Measurements from ENCODE around the gene HAVCR1. TPM values are rescaled to one million over a fixed set of nuclear protein-coding genes. Genes with fewer than 3 reads are reported as not detected.
"Not testable (repeated sequence)": the region's sequence is repeated elsewhere in the genome, so short reads cannot be mapped to it uniquely, and the experiment has no call there.

HAVCR1 gene
- total RNA-seq, 3 donors from 2014 or later (not counting 1 experiment from before 2014, with no cell fraction given), result 7.2 to 14.6 (median 10.9) TPM

DNA sequence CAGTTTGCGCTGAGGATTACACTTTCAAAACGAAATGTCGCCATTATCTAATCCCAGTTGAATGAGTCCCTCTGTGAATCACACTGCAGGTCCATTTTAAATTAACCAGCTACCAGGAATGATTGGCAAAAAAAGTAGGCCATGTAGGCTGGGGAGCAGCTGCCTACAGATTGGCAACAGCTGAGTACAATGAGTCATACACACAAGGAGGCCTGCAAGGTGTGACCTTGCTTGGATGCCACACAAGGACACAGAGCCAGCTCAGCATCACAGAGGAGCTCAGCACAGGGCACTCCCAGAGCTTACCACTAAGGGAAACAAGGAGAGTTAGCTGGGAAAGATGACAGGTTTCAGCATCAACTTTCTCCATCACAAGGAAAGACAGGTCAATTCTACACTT lies 12.9 kb downstream of the HAVCR1 start:
- Histone ChIP-seq H3K27ac (ENCODE audit: low read length) (no peak overlapping the region), H3K4me1 (ENCODE audit: control insufficient read depth, insufficient read depth, low read length) (no peaks in the 10 kb centered on the region), H3K9me3 (ENCODE audit: control insufficient read depth, insufficient read depth, low read length) (no peaks in the 10 kb centered on the region), H3K4me3 (ENCODE audit: low read length) (no peak overlapping the region), H3K27me3 (ENCODE audit: control insufficient read depth, insufficient read depth, low read length) (no peaks in the 10 kb centered on the region), H3K36me3 (ENCODE audit: control insufficient read depth, insufficient read depth, low read length) (no peaks in the 10 kb centered on the region)
- DNase-seq (no peak), ATAC-seq (peak in 1 of 3 donors; percentile 47)
- peaks cover 12% of the 10 kb centered on the region for H3K36me3 Mint-ChIP-seq
- peaks cover 21 to 30% of the 10 kb centered on the region in 2 donors for H3K4me1 Mint-ChIP-seq
- H3K27me3 Mint-ChIP-seq (ENCODE audit: low read depth in 2 of 2), result no peaks in the 10 kb centered on the region
- H3K4me3 Mint-ChIP-seq, result no peak overlapping the region
- intact Hi-C loops (cut with micrococcal nuclease), result no loop called here
- no peaks in the 10 kb centered on the region for H3K9me3 Mint-ChIP-seq
- TF ChIP-seq, protein P1, sequence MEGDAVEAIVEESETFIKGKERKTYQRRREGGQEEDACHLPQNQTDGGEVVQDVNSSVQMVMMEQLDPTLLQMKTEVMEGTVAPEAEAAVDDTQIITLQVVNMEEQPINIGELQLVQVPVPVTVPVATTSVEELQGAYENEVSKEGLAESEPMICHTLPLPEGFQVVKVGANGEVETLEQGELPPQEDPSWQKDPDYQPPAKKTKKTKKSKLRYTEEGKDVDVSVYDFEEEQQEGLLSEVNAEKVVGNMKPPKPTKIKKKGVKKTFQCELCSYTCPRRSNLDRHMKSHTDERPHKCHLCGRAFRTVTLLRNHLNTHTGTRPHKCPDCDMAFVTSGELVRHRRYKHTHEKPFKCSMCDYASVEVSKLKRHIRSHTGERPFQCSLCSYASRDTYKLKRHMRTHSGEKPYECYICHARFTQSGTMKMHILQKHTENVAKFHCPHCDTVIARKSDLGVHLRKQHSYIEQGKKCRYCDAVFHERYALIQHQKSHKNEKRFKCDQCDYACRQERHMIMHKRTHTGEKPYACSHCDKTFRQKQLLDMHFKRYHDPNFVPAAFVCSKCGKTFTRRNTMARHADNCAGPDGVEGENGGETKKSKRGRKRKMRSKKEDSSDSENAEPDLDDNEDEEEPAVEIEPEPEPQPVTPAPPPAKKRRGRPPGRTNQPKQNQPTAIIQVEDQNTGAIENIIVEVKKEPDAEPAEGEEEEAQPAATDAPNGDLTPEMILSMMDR (IDR thresholded peaks at IDR 0.05), result no peak
- no peak overlapping the region for H3K27ac Mint-ChIP-seq
- WGBS (ENCODE audit: insufficient coverage), result 99% methylated on average over 3 of the region's 3 CpGs

DNA sequence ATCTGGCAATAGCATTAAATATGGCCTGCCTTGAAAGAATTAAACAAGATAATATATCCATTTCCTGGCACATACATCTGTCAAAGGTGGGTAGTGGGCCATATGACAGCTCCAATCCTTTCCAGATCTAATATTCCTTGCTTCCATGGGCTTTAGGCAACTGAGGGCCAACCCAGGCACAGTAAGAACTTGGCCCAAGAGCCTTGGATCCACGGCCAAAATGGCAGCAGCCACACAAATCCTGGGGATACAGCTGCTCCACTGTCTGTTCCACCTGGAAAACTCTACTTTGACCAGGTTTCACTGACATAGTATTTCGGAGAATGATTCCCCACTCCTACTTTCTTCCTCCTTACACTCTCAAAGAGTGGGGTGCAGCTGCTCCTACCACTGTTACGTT lies 13.3 kb downstream of the HAVCR1 start:
- Mint-ChIP-seq H3K9me3 (no peaks in the 10 kb centered on the region), H3K4me1 (peaks cover 17 to 27% of the 10 kb centered on the region in 2 donors), H3K27ac (no peak overlapping the region), H3K36me3 (peaks cover 7% of the 10 kb centered on the region), H3K4me3 (no peak overlapping the region), H3K27me3 (ENCODE audit: low read depth in 2 of 2) (no peaks in the 10 kb centered on the region)
- Histone ChIP-seq H3K36me3 (ENCODE audit: control insufficient read depth, insufficient read depth, low read length) (no peaks in the 10 kb centered on the region), H3K4me3 (ENCODE audit: low read length) (no peak overlapping the region), H3K27ac (ENCODE audit: low read length) (no peak overlapping the region), H3K9me3 (ENCODE audit: control insufficient read depth, insufficient read depth, low read length) (no peaks in the 10 kb centered on the region), H3K4me1 (ENCODE audit: control insufficient read depth, insufficient read depth, low read length) (no peaks in the 10 kb centered on the region), H3K27me3 (ENCODE audit: control insufficient read depth, insufficient read depth, low read length) (no peaks in the 10 kb centered on the region)
- WGBS (ENCODE audit: insufficient coverage), result 53% methylated on average over 3 of the region's 3 CpGs
- TF ChIP-seq, protein P1 (IDR thresholded peaks at IDR 0.05), result no peak
- DNase-seq, result no peak
- intact Hi-C loops (cut with micrococcal nuclease), result no loop called here
- no peak for ATAC-seq

DNA sequence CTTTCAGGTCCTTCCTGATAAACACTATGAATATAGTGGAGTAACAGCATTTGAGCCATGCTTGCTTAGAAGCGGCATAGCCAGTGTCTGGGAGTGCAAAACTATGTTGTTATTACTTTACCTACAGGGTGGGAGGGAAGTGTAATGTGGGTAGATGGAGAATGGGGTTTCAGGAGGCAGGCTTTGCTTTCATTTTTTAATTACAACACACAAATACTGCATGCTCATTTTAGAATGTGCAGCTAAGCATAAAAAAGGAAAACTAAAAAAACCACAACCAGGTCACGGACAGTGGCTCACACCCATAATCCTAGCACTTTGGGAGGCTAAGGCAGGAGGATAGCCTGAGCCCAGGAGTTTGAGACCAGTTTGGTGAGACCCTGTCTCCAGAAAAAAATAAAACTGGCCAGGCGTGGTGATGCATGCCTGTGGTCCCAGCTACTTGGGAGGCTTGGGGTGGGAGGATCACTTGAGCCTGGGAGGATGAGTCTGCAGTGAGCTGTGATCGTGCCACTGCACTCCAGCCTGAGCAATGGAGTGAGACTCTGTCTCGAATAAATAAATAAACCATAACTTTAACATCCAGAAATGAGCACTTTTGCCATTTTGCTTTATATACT lies 20.2 kb downstream of the HAVCR1 start:
- Mint-ChIP-seq H3K4me3 (peak overlapping the region; percentile 52), H3K9me3 (no peaks in the 10 kb centered on the region), H3K27me3 (ENCODE audit: low read depth in 2 of 2) (no peaks in the 10 kb centered on the region), H3K4me1 (peaks cover 15 to 21% of the 10 kb centered on the region in 2 donors), H3K36me3 (no peaks in the 10 kb centered on the region), H3K27ac (peak overlapping the region; percentile 75 to 84)
- H3K27me3 ChIP-seq (ENCODE audit: control insufficient read depth, insufficient read depth, low read length), result no peaks in the 10 kb centered on the region
- ATAC-seq, result peak; percentile 5 to 30 (median 24)
- no peaks in the 10 kb centered on the region for H3K9me3 ChIP-seq (ENCODE audit: control insufficient read depth, insufficient read depth, low read length)
- intact Hi-C loops (cut with micrococcal nuclease), result no loop called here
- H3K4me3 ChIP-seq (ENCODE audit: low read length), result no peak overlapping the region
- WGBS (ENCODE audit: insufficient coverage), result 34% methylated on average over 2 of the region's 5 CpGs
- TF ChIP-seq, protein P1 (IDR thresholded peaks at IDR 0.05), result no peak
- H3K4me1 ChIP-seq (ENCODE audit: control insufficient read depth, insufficient read depth, low read length), result peaks cover 14% of the 10 kb centered on the region
- peak overlapping the region; percentile 45 for H3K27ac ChIP-seq (ENCODE audit: low read length)
- H3K36me3 ChIP-seq (ENCODE audit: control insufficient read depth, insufficient read depth, low read length), result no peaks in the 10 kb centered on the region
- no peak for DNase-seq

DNA sequence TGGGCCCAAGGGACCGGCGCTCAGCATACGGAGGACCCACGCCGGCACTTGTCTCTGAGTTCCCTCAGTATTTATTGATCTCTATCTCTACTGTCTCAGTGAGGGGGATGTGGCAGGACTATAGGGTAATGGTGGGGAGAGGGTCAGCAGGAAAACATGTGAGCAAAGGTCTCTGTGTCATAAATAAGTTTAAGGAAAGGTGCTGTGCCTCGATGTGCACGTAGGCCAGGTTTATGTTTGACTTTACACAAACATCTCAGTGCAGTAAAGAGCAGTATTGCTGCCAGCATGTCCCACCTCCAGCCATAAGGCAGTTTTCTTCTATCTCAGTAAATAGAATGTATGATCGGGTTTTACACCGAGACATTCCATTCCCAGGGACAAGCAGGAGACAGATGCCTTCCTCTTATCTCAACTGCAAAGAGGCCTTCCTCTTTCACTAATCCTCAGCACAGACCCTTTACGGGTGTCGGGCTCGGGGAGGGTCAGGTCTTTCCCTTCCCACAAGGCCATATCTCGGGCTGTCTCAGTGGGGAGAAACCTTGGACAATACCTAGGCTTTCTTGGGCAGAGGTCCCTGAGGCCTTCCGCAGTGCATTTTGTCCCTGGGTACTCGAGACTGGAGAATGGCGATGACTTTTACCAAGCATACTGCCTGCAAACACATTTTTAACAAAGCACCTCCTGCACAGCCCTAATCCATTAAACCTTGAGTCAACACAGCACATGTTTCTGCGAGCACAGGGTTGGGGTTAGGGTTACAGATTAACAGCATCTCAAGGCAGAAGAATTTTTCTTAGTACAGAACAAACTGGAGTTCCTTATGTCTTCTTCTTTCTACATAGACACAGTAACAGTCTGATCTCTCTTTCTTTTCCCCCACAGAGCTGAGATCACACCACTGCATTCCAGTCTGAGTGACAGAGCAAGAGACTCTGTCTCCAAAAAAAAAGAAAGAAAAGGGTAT lies 24.5 kb downstream of the HAVCR1 start:
- peaks cover 44% of the 10 kb centered on the region in 2 donors for H3K4me1 Mint-ChIP-seq
- not testable (repeated sequence) for H3K27me3 Mint-ChIP-seq (ENCODE audit: low read depth in 2 of 2); DNase-seq

More for the DNA sequence above, 24.5 kb downstream of the HAVCR1 start:
- H3K4me1 ChIP-seq (ENCODE audit: control insufficient read depth, insufficient read depth, low read length), result peaks cover 30% of the 10 kb centered on the region
- not testable (repeated sequence) for H3K27me3 ChIP-seq (ENCODE audit: control insufficient read depth, insufficient read depth, low read length); H3K9me3 Mint-ChIP-seq; ATAC-seq; H3K4me3 Mint-ChIP-seq; H3K27ac ChIP-seq (ENCODE audit: low read length); H3K9me3 ChIP-seq (ENCODE audit: control insufficient read depth, insufficient read depth, low read length); H3K36me3 ChIP-seq (ENCODE audit: control insufficient read depth, insufficient read depth, low read length); H3K36me3 Mint-ChIP-seq; H3K4me3 ChIP-seq (ENCODE audit: low read length)
- intact Hi-C loops (cut with micrococcal nuclease), result loop anchor here (5.0 kb wide), 2 partner anchors 178 to 238 kb away; no protein-coding TSS in a partner anchor
- peak overlapping the region in 1 of 2 donors; percentile 66 for H3K27ac Mint-ChIP-seq
- WGBS (ENCODE audit: insufficient coverage), result 84% methylated on average over 17 of the region's 17 CpGs
